Uterus (tissue), 2 donors: ENCODE data around the gene CYP27C1.

Experiments used
- POLR2A ChIP-seq, 2 donors: fragments of 450-650 bp; IDR thresholded peaks; one replicate each; pipeline ENCODE4 v1.6.1; 2016; ENCODE audit warnings: antibody characterized with exemption in 2 of 2, mild to moderate bottlenecking in 1 of 2, moderate library complexity in 1 of 2
- TF ChIP-seq, protein P1 (sequence below), 4 experiments: fragments of 200-600 bp in 2 of 4; fragments of 450-650 bp in 2 of 4; sonication (generic) in 2 of 4; IDR thresholded peaks; one replicate each; pipeline ENCODE4 v1.5.1; 2016 to 2019; ENCODE audit warnings: antibody characterized with exemption in 4 of 4, mild to moderate bottlenecking in 2 of 4, moderate library complexity in 1 of 4

DNA sequence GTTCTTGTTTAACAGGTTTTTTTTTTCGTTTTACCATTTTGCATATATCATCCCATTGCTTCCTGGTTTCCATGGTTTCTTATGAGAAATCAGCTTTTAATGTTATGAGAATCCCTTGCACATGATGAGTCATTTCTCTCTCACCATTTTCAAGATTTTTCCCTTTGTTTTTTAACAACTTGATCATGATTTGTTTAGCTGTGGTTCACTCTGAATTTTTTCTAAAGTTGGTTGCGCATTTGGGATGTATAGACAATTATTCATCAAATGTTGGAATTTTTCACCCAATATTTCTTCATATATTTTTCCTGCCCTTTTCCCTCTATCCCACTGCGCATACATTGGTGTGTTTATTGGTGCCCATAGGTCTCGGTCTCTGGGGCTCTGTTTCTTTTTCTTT, 70.7 kb downstream of the CYP27C1 start:
- TF ChIP-seq, protein P1, sequence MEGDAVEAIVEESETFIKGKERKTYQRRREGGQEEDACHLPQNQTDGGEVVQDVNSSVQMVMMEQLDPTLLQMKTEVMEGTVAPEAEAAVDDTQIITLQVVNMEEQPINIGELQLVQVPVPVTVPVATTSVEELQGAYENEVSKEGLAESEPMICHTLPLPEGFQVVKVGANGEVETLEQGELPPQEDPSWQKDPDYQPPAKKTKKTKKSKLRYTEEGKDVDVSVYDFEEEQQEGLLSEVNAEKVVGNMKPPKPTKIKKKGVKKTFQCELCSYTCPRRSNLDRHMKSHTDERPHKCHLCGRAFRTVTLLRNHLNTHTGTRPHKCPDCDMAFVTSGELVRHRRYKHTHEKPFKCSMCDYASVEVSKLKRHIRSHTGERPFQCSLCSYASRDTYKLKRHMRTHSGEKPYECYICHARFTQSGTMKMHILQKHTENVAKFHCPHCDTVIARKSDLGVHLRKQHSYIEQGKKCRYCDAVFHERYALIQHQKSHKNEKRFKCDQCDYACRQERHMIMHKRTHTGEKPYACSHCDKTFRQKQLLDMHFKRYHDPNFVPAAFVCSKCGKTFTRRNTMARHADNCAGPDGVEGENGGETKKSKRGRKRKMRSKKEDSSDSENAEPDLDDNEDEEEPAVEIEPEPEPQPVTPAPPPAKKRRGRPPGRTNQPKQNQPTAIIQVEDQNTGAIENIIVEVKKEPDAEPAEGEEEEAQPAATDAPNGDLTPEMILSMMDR (IDR thresholded peaks at IDR 0.05), result no peak
- no peak for TF ChIP-seq POLR2A (IDR thresholded peaks at IDR 0.05)
